Sigmoid colon (tissue), 4 donors: Measurements from ENCODE around the gene ATP5F1A.

Experiments
- CTCF ChIP-seq, 4 experiments: fragments of 450-650 bp in 3 of 4; fragments of 200-600 bp in 1 of 4; IDR thresholded peaks; one replicate each; pipeline ENCODE4 v1.5.1; 2016 to 2019; ENCODE audit warnings: antibody characterized with exemption in 4 of 4, mild to moderate bottlenecking in 3 of 4, moderate library complexity in 2 of 4
- EP300 ChIP-seq, 4 donors: sonication (generic); formaldehyde crosslinking; IDR thresholded peaks; one replicate each; pipeline ENCODE4 v1.6.1; 2017; ENCODE audit warnings: antibody characterized with exemption in 4 of 4
- POLR2A ChIP-seq, 2 donors: fragments of 450-650 bp; IDR thresholded peaks; one replicate each; pipeline ENCODE4 v1.6.1; 2016; ENCODE audit warnings: antibody characterized with exemption in 2 of 2, mild to moderate bottlenecking in 2 of 2, moderate library complexity in 2 of 2
- POLR2AphosphoS5 ChIP-seq, 4 donors: sonication (generic); formaldehyde crosslinking; IDR thresholded peaks; one replicate each; pipeline ENCODE4 v1.6.1; 2017; ENCODE audit warnings: antibody characterized with exemption in 4 of 4

GRCh38 chr18:46071653-46072375 lies 26.3 kb downstream of the ATP5F1A start, which contains the start of gene PSTPIP2:
- TF ChIP-seq CTCF (IDR thresholded peaks at IDR 0.05): no peak
- TF ChIP-seq POLR2AphosphoS5 (IDR thresholded peaks at IDR 0.05): peak in 2 of 4 donors; percentile 36 to 51
- TF ChIP-seq POLR2A (IDR thresholded peaks at IDR 0.05): no peak
- no peak for TF ChIP-seq EP300 (IDR thresholded peaks at IDR 0.05)
